ENCODE measurements around the gene PHKG2.

GRCh38 chr16:30748634-30749445 is 615 bp downstream of the PHKG2 start:
- TF ChIP-seq POLR2A (IDR thresholded peaks at IDR 0.05), result no peak
- no peak for TF ChIP-seq CTCF (IDR thresholded peaks at IDR 0.05)
- no peak for TF ChIP-seq EP300 (IDR thresholded peaks at IDR 0.05)
